Hepatic stellate cell (primary cell): Measurements from ENCODE around the gene REG4.
"Not testable (repeated sequence)": the region's sequence is repeated elsewhere in the genome, so short reads cannot be mapped to it uniquely, and the experiment has no call there.

ENCODE experiments used
- DNase-seq: peaks from one replicate; pipeline ENCODE4 v3.0.0; 2011; ENCODE audit warnings: low spot score

Gene REG4

GRCh38 chr1:119811387-119811786 lies at the start of gene REG4:
TSS of gene REG4 (minus strand) at chr1:119811460. CDS start at chr1:119808769, 2,691 bp downstream.
- DNase-seq: no peak

GRCh38 chr1:119859647-119860046 lies 48.4 kb upstream of the REG4 start:
- peak; percentile 56 for DNase-seq

GRCh38 chr1:119858556-119859214 lies 47.4 kb upstream of the REG4 start:
- not testable (repeated sequence) for DNase-seq

GRCh38 chr1:119858126-119858525 lies 46.9 kb upstream of the REG4 start:
- DNase-seq: no peak

- no peak for DNase-seq
These were observed 41.9 kb upstream of the REG4 start for GRCh38 chr1:119853155-119853554.

GRCh38 chr1:119844206-119844605 lies 32.9 kb upstream of the REG4 start:
- not testable (repeated sequence) for DNase-seq

GRCh38 chr1:119841306-119841705 lies 30.0 kb upstream of the REG4 start:
- no peak for DNase-seq

- DNase-seq: no peak
These were observed 29.5 kb upstream of the REG4 start for GRCh38 chr1:119840745-119841144.

- no peak for DNase-seq
These were observed 27.0 kb upstream of the REG4 start for GRCh38 chr1:119838236-119838635.

GRCh38 chr1:119834990-119835389 lies 23.7 kb upstream of the REG4 start:
- DNase-seq: no peak

GRCh38 chr1:119831027-119831426 lies 19.8 kb upstream of the REG4 start:
- DNase-seq: no peak

- DNase-seq: no peak
These were observed 18.4 kb upstream of the REG4 start for GRCh38 chr1:119829625-119830024.

- DNase-seq: not testable (repeated sequence)
These were observed 17.7 kb upstream of the REG4 start for GRCh38 chr1:119829006-119829405.

GRCh38 chr1:119828266-119828665 lies 17.0 kb upstream of the REG4 start:
- no peak for DNase-seq

- no peak for DNase-seq
These were observed 15.8 kb upstream of the REG4 start for GRCh38 chr1:119827010-119827409.

- no peak for DNase-seq
These were observed 11.1 kb upstream of the REG4 start for GRCh38 chr1:119822406-119822805.

GRCh38 chr1:119818181-119818580 lies 6.9 kb upstream of the REG4 start:
- no peak for DNase-seq

- no peak for DNase-seq
These were observed 5.1 kb upstream of the REG4 start for GRCh38 chr1:119816407-119816806.

GRCh38 chr1:119815928-119816327 lies 4.7 kb upstream of the REG4 start:
- DNase-seq: no peak

- DNase-seq: no peak
These were observed 4.1 kb upstream of the REG4 start for GRCh38 chr1:119815361-119815760.

- DNase-seq: no peak
These were observed 3.0 kb upstream of the REG4 start for GRCh38 chr1:119814288-119814687.

- no peak for DNase-seq
These were observed 811 bp upstream of the REG4 start for GRCh38 chr1:119811985-119812557.

GRCh38 chr1:119808972-119809550 lies 2.2 kb downstream of the REG4 start:
- peak; percentile 49 for DNase-seq

GRCh38 chr1:119808491-119808890 lies 2.8 kb downstream of the REG4 start:
- DNase-seq: no peak
